Upper lobe of left lung (tissue), 4 donors: ENCODE results near the gene GIT2.

Experiments used
- CTCF ChIP-seq, 6 experiments: fragments of 450-650 bp in 4 of 6; fragments of 200-600 bp in 2 of 6; sonication (generic) in 2 of 6; IDR thresholded peaks; one replicate each; pipeline ENCODE4 v1.5.1; 2016 to 2019; ENCODE audit warnings: antibody characterized with exemption in 6 of 6
- EP300 ChIP-seq, 4 donors: sonication (generic); formaldehyde crosslinking; IDR thresholded peaks; one replicate each; pipeline ENCODE4 v1.5.1; 2017; ENCODE audit warnings: antibody characterized with exemption in 4 of 4, control low read depth in 2 of 4
- POLR2A ChIP-seq, 4 donors: fragments of 450-650 bp; IDR thresholded peaks; one replicate each; pipeline ENCODE4 v1.5.1; 2016 to 2017; ENCODE audit warnings: antibody characterized with exemption in 4 of 4, mild to moderate bottlenecking in 2 of 4
- POLR2AphosphoS5 ChIP-seq, 2 donors: sonication (generic); formaldehyde crosslinking; IDR thresholded peaks; one replicate each; pipeline ENCODE4 v1.5.1; 2017; ENCODE audit warnings: antibody characterized with exemption in 2 of 2

DNA sequence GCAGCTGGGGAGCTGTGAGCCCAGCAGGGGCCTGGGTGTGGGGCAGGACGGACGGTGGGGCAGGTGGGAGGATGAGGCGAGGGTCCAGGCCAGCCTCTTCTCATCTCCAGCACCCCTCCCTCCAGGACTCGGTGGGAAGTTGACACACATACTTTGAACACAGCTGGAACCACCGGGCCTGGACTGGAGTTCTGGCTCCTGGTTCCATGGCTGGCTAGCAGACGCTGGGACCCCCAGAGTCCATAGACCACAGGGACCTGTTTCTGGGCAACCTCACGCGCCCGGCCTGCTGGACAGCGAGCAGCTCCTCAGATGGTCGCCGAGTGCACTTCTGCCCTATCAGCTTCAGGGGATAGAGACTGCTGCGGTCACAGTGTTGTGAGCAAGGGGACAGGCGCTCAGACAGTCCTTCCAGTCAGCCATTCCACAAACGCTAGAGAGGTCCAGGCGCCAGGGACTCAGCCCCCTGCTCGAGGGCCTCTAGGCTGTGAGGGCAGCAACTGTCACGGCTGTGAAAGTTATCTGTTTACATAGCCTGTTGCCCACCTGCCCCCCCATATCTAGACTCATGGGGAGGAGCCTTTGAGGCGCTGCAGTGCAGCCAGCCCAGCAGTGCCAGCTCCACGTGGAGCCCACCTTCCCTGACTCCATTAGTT is 70.9 kb downstream of the GIT2 start:
- TF ChIP-seq POLR2A (IDR thresholded peaks at IDR 0.05) (no peak), POLR2AphosphoS5 (IDR thresholded peaks at IDR 0.05) (no peak), CTCF (IDR thresholded peaks at IDR 0.05) (no peak), EP300 (IDR thresholded peaks at IDR 0.05) (no peak)
